H1 (cell line): ENCODE data around the gene PROM2. TPM values are rescaled to one million over a fixed set of nuclear protein-coding genes. Genes with fewer than 3 reads are reported as not detected.
A peak's percentile ranks its signal among the peaks of the same experiment; 100 is the strongest.

ENCODE experiments used
- CTCF ChIA-PET: fragments of 300-600 bp; sonication (Branson Sonifier 250); formaldehyde crosslinking; loops from one replicate; lab custom pipeline; 2021; ENCODE audit not compliant: partially characterized antibody; lab: Charles Lee
- POLR2A ChIA-PET: fragments of 300-600 bp; sonication (Branson Sonifier 250); formaldehyde crosslinking; loops from one replicate; lab custom pipeline; 2021; ENCODE audit warnings: inconsistent platforms; ENCODE audit not compliant: partially characterized antibody; lab: Charles Lee
- DNase-seq, 2 experiments: peaks; one replicate each; pipeline versions ENCODE4 v3.0.0 to v3.0.0-alpha.2; 2010 to 2022; ENCODE audit warnings: low spot score in 2 of 2, low read depth in 1 of 2, mixed read lengths in 1 of 2
- FAIRE-seq: peaks from 2 replicates; lab custom pipeline; 2011; peaks lifted over from hg19 to GRCh38; lab: Jason Lieb, UNC
- H2AFZ ChIP-seq: 2 replicates; pipeline ENCODE4 v1.8.1; 2012; ENCODE audit warnings: low read length, inconsistent platforms
- H2AK5ac ChIP-seq: 2 replicates; pipeline ENCODE4 v1.6.1; 2013; ENCODE audit warnings: low read depth, low read length
- H2BK120ac ChIP-seq: replicated peaks from 2 replicates; pipeline ENCODE3; 2013; ENCODE audit warnings: low read depth, low read length, inconsistent platforms
- H2BK12ac ChIP-seq: 2 replicates; pipeline ENCODE4 v1.6.1; 2013; ENCODE audit warnings: low read depth, low read length
- H2BK15ac ChIP-seq: 2 replicates; pipeline ENCODE4 v1.6.1; 2013; ENCODE audit warnings: low read length
- H2BK20ac ChIP-seq: 2 replicates; pipeline ENCODE4 v1.6.1; 2013; ENCODE audit warnings: low read length
- H2BK5ac ChIP-seq: 2 replicates; pipeline ENCODE4 v1.6.1; 2013; ENCODE audit warnings: low read depth, low read length
- H3K14ac ChIP-seq: 2 replicates; pipeline ENCODE4 v1.6.1; 2013; ENCODE audit warnings: inconsistent platforms; ENCODE audit not compliant: insufficient read length
- H3K18ac ChIP-seq: 2 replicates; pipeline ENCODE4 v1.6.1; 2013; ENCODE audit warnings: low read length; ENCODE audit errors: extremely low read depth
- H3K23ac ChIP-seq: 2 replicates; pipeline ENCODE4 v1.6.1; 2013; ENCODE audit warnings: inconsistent platforms; ENCODE audit not compliant: insufficient read length
- H3K23me2 ChIP-seq: 2 replicates; pipeline ENCODE4 v1.6.1; 2013; ENCODE audit warnings: low read depth, low read length
- H3K27ac ChIP-seq: 2 replicates; pipeline ENCODE4 v1.6.1; 2011; ENCODE audit warnings: low read depth, low read length, inconsistent platforms
- H3K27me3 ChIP-seq, 4 experiments: replicated peaks in 1 of 4; 1 replicate in 1 of 4; 2 replicates in 3 of 4; pipeline versions ENCODE4 v1.6.1 to v1.8.1; 2011 to 2013; ENCODE audit warnings: low read length in 3 of 4, mild to moderate bottlenecking in 3 of 4, inconsistent platforms in 2 of 4, mixed read lengths in 2 of 4, moderate library complexity in 1 of 4; ENCODE audit not compliant: control insufficient read depth in 3 of 4, insufficient read depth in 3 of 4; ENCODE audit errors: extremely low read depth in 1 of 4
- H3K36me3 ChIP-seq, 4 experiments: 2 replicates each; pipeline versions ENCODE4 v1.6.1 to v1.8.1; 2011 to 2013; ENCODE audit warnings: mild to moderate bottlenecking in 4 of 4, low read length in 3 of 4, moderate library complexity in 2 of 4, control low read depth in 1 of 4, inconsistent platforms in 1 of 4; ENCODE audit not compliant: insufficient read depth in 4 of 4, control insufficient read depth in 2 of 4
- H3K4ac ChIP-seq: replicated peaks from 2 replicates; pipeline ENCODE3; 2013; ENCODE audit warnings: low read length, low read depth, mixed read lengths, inconsistent platforms; ENCODE audit not compliant: insufficient read length
- H3K4me1 ChIP-seq, 4 experiments: replicated peaks in 1 of 4; 1 replicate in 1 of 4; 2 replicates in 3 of 4; pipeline versions ENCODE4 v1.6.1 to v1.8.1; 2011 to 2013; ENCODE audit warnings: low read length in 3 of 4, inconsistent platforms in 2 of 4, mixed read lengths in 1 of 4; ENCODE audit not compliant: insufficient read depth in 4 of 4, control insufficient read depth in 3 of 4
- H3K4me2 ChIP-seq, 2 experiments: 2 replicates each; pipeline versions ENCODE4 v1.6.1 to v1.8.1; 2011 to 2013; ENCODE audit warnings: low read depth in 2 of 2, low read length in 2 of 2, control low read depth in 1 of 2, inconsistent platforms in 1 of 2, mild to moderate bottlenecking in 1 of 2; ENCODE audit not compliant: insufficient read depth in 1 of 2
- H3K4me3 ChIP-seq, 4 experiments: fragments of 200-600, 300-600 bp in 1 of 4; sonication (generic), shearing (Covaris generic), sonication (Bioruptor Twin) in 1 of 4; 2 replicates each; pipeline versions ENCODE4 v1.5.1 to v1.8.1; 2011 to 2016; ENCODE audit warnings: low read length in 4 of 4, low read depth in 3 of 4, control low read depth in 2 of 4, inconsistent platforms in 2 of 4, mild to moderate bottlenecking in 2 of 4, mixed read lengths in 1 of 4, moderate library complexity in 1 of 4; ENCODE audit not compliant: insufficient read depth in 2 of 4; ENCODE audit errors: extremely low read depth in 1 of 4
- H3K56ac ChIP-seq: replicated peaks from 2 replicates; pipeline ENCODE3; 2013; ENCODE audit warnings: low read depth, mild to moderate bottlenecking, mixed read lengths, low read length, inconsistent platforms; ENCODE audit not compliant: insufficient read length
- H3K79me1 ChIP-seq: 2 replicates; pipeline ENCODE4 v1.6.1; 2013; ENCODE audit warnings: low read depth, low read length, control low read depth
- H3K79me2 ChIP-seq, 2 experiments: 2 replicates each; pipeline versions ENCODE4 v1.6.1 to v1.8.1; 2012 to 2013; ENCODE audit warnings: low read length in 2 of 2, mild to moderate bottlenecking in 2 of 2, inconsistent platforms in 1 of 2; ENCODE audit not compliant: insufficient read depth in 2 of 2, control insufficient read depth in 1 of 2
- H3K9ac ChIP-seq, 4 experiments: replicated peaks in 1 of 4; 1 replicate in 1 of 4; 2 replicates in 3 of 4; pipeline versions ENCODE4 v1.6.1 to v1.8.1; 2011 to 2013; ENCODE audit warnings: low read depth in 3 of 4, low read length in 3 of 4, control low read depth in 2 of 4, mild to moderate bottlenecking in 2 of 4, moderate library complexity in 2 of 4, inconsistent platforms in 1 of 4; ENCODE audit errors: extremely low read depth in 1 of 4
- H3K9me3 ChIP-seq, 2 experiments: 2 replicates each; pipeline versions ENCODE4 v1.6.1 to v1.8.1; 2012 to 2013; ENCODE audit warnings: mild to moderate bottlenecking in 2 of 2, moderate library complexity in 2 of 2, control low read depth in 1 of 2, inconsistent platforms in 1 of 2, low read depth in 1 of 2, low read length in 1 of 2, mixed read lengths in 1 of 2; ENCODE audit not compliant: insufficient read depth in 2 of 2
- H4K20me1 ChIP-seq, 2 experiments: replicated peaks in 1 of 2; 2 replicates each; pipeline versions ENCODE3 to v1.8.1; 2011 to 2013; ENCODE audit warnings: inconsistent platforms in 2 of 2, low read length in 2 of 2, mild to moderate bottlenecking in 1 of 2; ENCODE audit not compliant: insufficient read depth in 2 of 2, control insufficient read depth in 1 of 2
- H4K5ac ChIP-seq: 2 replicates; pipeline ENCODE4 v1.6.1; 2013; ENCODE audit warnings: low read length, low read depth, mixed read lengths, inconsistent platforms; ENCODE audit not compliant: insufficient read length
- H4K8ac ChIP-seq: 2 replicates; pipeline ENCODE4 v1.8.0; 2013; ENCODE audit warnings: mild to moderate bottlenecking, moderate library complexity, low read length, inconsistent platforms; ENCODE audit not compliant: insufficient read depth; ENCODE audit errors: extremely low read depth
- H4K91ac ChIP-seq: replicated peaks from 2 replicates; pipeline ENCODE3; 2013; ENCODE audit warnings: low read length, mixed read lengths, inconsistent platforms; ENCODE audit not compliant: insufficient read length
- ATF2 ChIP-seq: IDR thresholded peaks from 2 replicates; pipeline ENCODE4 v1.6.1; 2012; ENCODE audit warnings: low read length, inconsistent platforms
- CHD1 ChIP-seq: IDR thresholded peaks from 2 replicates; pipeline ENCODE4 v1.6.1; 2012; ENCODE audit warnings: low read depth, low read length, improper control_type of control experiment
- EP300 ChIP-seq, 2 experiments: IDR thresholded peaks; 1 replicate in 1 of 2; 2 replicates in 1 of 2; pipeline ENCODE4 v1.6.1; 2011 to 2012; ENCODE audit warnings: low read depth in 2 of 2, low read length in 2 of 2, mild to moderate bottlenecking in 2 of 2, borderline replicate concordance in 1 of 2, inconsistent platforms in 1 of 2, moderate library complexity in 1 of 2
- FOSL1 ChIP-seq: IDR thresholded peaks from 2 replicates; pipeline ENCODE4 v1.6.1; 2011; ENCODE audit warnings: mild to moderate bottlenecking, low read depth, low read length, moderate library complexity; ENCODE audit not compliant: insufficient read depth
- GTF2F1 ChIP-seq: IDR thresholded peaks from 2 replicates; pipeline ENCODE4 v1.6.1; 2012; ENCODE audit warnings: low read depth, low read length, improper control_type of control experiment, borderline replicate concordance
- JUND ChIP-seq: IDR thresholded peaks from 2 replicates; pipeline ENCODE4 v1.6.1; 2011; ENCODE audit warnings: mild to moderate bottlenecking, improper control_type of control experiment, low read length
- KDM5A ChIP-seq: fragments of 200-600 bp; IDR thresholded peaks from 2 replicates; pipeline ENCODE4 v1.7.1; 2012; ENCODE audit warnings: mild to moderate bottlenecking, low read length, inconsistent platforms, mixed read lengths
- SIN3A ChIP-seq, 2 experiments: IDR thresholded peaks in 1 of 2; conservative IDR thresholded peaks in 1 of 2; 2 replicates each; pipeline ENCODE4 v1.6.1; 2011 to 2012; ENCODE audit warnings: low read length in 2 of 2, improper control_type of control experiment in 1 of 2, low read depth in 1 of 2, mild to moderate bottlenecking in 1 of 2
- SP2 ChIP-seq: IDR thresholded peaks from 2 replicates; pipeline ENCODE4 v1.6.1; 2012; ENCODE audit warnings: mild to moderate bottlenecking, low read length, inconsistent platforms
- YY1 ChIP-seq: IDR thresholded peaks from 2 replicates; pipeline ENCODE4 v1.6.1; 2011; ENCODE audit warnings: low read depth, mild to moderate bottlenecking, low read length
- WGBS, 2 experiments: shearing (Covaris generic) in 1 of 2; methylation state at CpG; one replicate each; pipeline versions ENCODE4 v1.1.6 to v1.1.7; 2013 to 2015; ENCODE audit warnings: low lambda C conversion rate in 2 of 2, mixed read lengths in 2 of 2, inconsistent platforms in 1 of 2, low coverage in 1 of 2, missing lambda C conversion rate in 1 of 2; ENCODE audit not compliant: insufficient replicate concordance in 2 of 2, insufficient coverage in 1 of 2, insufficient read length in 1 of 2; ENCODE audit errors: extremely low coverage in 1 of 2, missing lambda C conversion rate in 1 of 2; 5-methylcytosine and 5-hydroxymethylcytosine counted together
- polyA plus RNA-seq, 7 experiments: library from polyadenylated mRNA; depleted of rRNA in 3 of 7; stranded (reverse) in 5 of 7; unstranded in 2 of 7; fragments of >200 nt in 5 of 7; fragments of 200-250 nt in 2 of 7; gene quantifications; 1 replicate in 5 of 7; 2 replicates in 1 of 7; 4 replicates in 1 of 7; pipeline versions ENCODE4 v1.2.1 to v1.2.3, GENCODE V29; 2011 to 2013; ENCODE audit warnings: missing spikeins in 2 of 7, mixed read lengths in 2 of 7
- total RNA-seq: library from RNA; stranded (reverse); fragmentation: NEBNext Ultra II Directional; extraction: Animal tissue kit (Norgen Biotek cat#: 25700); gene quantifications from 2 replicates; pipeline ENCODE4 v1.2.1, GENCODE V29; 2021

Gene PROM2
- total and polyA plus RNA-seq, 2 of the 8 experiments (the other 6 are each of a cell fraction or from before 2014, with no cell fraction given): 1.6 to 3.8 TPM

DNA sequence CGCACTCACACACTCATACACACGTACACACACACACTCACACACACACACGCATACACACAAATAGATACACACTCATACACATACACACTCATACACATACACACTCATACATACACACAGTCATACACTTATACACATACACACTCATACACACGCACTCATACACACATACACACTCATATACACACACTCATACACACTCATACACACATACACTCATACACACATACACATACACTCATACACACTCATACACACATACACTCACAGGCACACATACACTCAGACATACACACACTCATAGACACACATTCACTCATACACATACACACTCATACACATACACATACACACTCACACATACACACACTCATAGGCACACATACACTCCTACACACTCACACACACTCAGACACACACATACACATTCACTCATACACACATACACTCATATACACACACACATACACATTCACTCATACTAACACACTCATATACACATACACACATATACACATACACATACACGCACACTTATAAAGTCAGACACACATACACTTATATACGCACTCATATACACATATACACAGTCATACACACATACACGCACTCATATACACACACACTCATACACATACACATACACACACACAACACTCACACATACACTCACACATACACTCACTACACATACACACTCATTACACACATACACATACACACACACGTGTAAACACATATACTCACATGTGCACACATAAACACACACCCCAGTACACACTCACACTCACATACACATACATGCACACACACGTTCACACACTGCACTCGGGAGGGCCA is 51.6 kb downstream of the PROM2 start:
- WGBS, 2 experiments: 89 to 100% methylated on average over 4 to 10 of the region's 10 CpGs

More for the DNA sequence above, 51.6 kb downstream of the PROM2 start:
- no peak overlapping the region for H2BK12ac ChIP-seq
- ChIA-PET POLR2A (no interaction called here), CTCF (no interaction called here)
- no peak overlapping the region; the same call in 1 of the 2 replicates for H4K8ac ChIP-seq
- H3K79me2 ChIP-seq: no peaks in the 10 kb centered on the region
- H3K9me3 ChIP-seq: peaks cover 70 to 96% of the 10 kb centered on the region in 2 experiments
- no peak overlapping the region for H4K91ac ChIP-seq
- no peak overlapping the region for H3K27ac ChIP-seq
- no peak overlapping the region for H2BK15ac ChIP-seq
- peaks cover 11% of the 10 kb centered on the region; the same call in 1 of the 2 replicates for H3K23me2 ChIP-seq
- H3K4ac ChIP-seq: no peak overlapping the region
- DNase-seq: no peak
- H2BK20ac ChIP-seq: no peak overlapping the region
- H3K36me3 ChIP-seq: no peaks in the 10 kb centered on the region; a peak in 1 of 8 replicates
- peak overlapping the region; percentile 99 for H3K56ac ChIP-seq
- no peak overlapping the region for H3K14ac ChIP-seq
- H3K4me2 ChIP-seq: no peak overlapping the region
- no peaks in the 10 kb centered on the region for H3K27me3 ChIP-seq
- H3K9ac ChIP-seq: no peak overlapping the region
- no peak overlapping the region for H3K23ac ChIP-seq
- H3K4me3 ChIP-seq: no peak overlapping the region
- no peak overlapping the region for H2AFZ ChIP-seq
- TF ChIP-seq YY1 (no peak), FOSL1 (no peak), ATF2 (no peak), SP2 (no peak), KDM5A (no peak), GTF2F1 (no peak), EP300 (IDR thresholded peaks at IDR 0.05; ENCODE audit: borderline replicate concordance in 1 of 2, low read depth in 2 of 2, low read length in 2 of 2) (no peak), SIN3A (conservative IDR thresholded peaks at IDR 0.05 in 1 of 2, IDR thresholded peaks at IDR 0.05 in 1 of 2; ENCODE audit: low read depth in 1 of 2, low read length in 2 of 2) (no peak), JUND (no peak), CHD1 (no peak)
- TF ChIP-seq, all 59 proteins: peak for 0
- no peak overlapping the region for H2AK5ac ChIP-seq
- H3K4me1 ChIP-seq: peaks cover 0 to 3% (median 0%) of the 10 kb centered on the region in 4 experiments; a peak in 1 of 7 replicates
- no peak overlapping the region for H2BK120ac ChIP-seq
- H4K5ac ChIP-seq: no peak overlapping the region
- FAIRE-seq: no peak
- no peak overlapping the region for H3K18ac ChIP-seq
- H3K79me1 ChIP-seq: no peaks in the 10 kb centered on the region; the same call in 1 of the 2 replicates
- H2BK5ac ChIP-seq: no peak overlapping the region
- H4K20me1 ChIP-seq: peaks cover 0 to 6% of the 10 kb centered on the region in 2 experiments
